ENCODE results near the gene IVL. TPM values are rescaled to one million over a fixed set of nuclear protein-coding genes. Genes with fewer than 3 reads are reported as not detected.

Gene IVL, protein sequence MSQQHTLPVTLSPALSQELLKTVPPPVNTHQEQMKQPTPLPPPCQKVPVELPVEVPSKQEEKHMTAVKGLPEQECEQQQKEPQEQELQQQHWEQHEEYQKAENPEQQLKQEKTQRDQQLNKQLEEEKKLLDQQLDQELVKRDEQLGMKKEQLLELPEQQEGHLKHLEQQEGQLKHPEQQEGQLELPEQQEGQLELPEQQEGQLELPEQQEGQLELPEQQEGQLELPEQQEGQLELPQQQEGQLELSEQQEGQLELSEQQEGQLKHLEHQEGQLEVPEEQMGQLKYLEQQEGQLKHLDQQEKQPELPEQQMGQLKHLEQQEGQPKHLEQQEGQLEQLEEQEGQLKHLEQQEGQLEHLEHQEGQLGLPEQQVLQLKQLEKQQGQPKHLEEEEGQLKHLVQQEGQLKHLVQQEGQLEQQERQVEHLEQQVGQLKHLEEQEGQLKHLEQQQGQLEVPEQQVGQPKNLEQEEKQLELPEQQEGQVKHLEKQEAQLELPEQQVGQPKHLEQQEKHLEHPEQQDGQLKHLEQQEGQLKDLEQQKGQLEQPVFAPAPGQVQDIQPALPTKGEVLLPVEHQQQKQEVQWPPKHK
- total RNA-seq (2021; fragmentation: NEBNext Ultra II Directional; extraction: Animal tissue kit (Norgen Biotek cat#: 25700)), result not detected
- long read RNA-seq, result 0 reads

DNA sequence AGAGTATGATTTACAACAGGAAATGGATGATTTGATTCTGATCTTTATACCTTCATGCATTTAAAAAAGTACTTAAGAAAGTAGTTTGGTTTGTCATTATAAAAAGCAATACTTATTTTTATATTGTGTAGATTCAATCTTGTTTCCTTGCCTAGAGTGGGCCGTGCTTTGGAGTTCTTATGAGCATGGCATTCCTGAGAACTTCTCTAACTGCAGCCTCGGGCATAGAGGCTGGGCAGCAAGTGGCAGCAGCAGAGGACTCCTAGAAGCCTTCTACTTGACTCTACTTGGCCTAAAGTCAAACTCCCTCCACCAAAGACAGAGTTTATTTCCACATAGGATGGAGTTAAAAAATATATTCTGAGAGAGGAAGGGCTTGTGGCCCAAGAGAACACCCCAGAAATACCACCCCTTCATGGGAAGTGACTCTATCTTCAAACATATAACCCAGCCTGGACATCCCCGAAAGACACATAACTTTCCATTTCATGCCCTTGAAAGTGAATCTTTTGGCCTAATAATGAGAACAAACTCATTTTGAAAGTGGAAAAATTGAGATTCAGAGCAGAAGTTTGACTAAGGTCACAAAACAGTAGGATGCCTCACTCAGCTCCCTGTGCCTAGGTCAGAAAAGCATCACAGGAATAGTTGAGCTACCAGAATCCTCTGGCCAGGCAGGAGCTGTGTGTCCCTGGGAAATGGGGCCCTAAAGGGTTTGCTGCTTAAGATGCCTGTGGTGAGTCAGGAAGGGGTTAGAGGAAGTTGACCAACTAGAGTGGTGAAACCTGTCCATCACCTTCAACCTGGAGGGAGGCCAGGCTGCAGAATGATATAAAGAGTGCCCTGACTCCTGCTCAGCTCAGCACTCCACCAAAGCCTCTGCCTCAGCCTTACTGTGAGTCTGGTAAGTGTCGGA, at the start of gene IVL:
IVL (plus strand) TSS at position 861 of the 916 bp plus-strand sequence. CDS start 1,252 bp downstream, outside the sequence.
- Mint-ChIP-seq H3K9me3 (peaks cover 14% of the 10 kb centered on the region), H3K27ac (peak within 1 kb of the TSS; percentile 25; the same call in 1 of the 2 replicates), H3K4me1 (ENCODE audit: low read depth) (peaks cover 37% of the 10 kb centered on the region; the same call in 1 of the 2 replicates), H3K27me3 (ENCODE audit: insufficient read depth) (peaks cover 8% of the 10 kb centered on the region), H3K4me3 (no peak within 1 kb of the TSS; the same call in 1 of the 2 replicates), H3K36me3 (ENCODE audit: low read depth) (peaks cover 7% of the 10 kb centered on the region; the same call in 1 of the 2 replicates)
- TF ChIP-seq, protein P1, sequence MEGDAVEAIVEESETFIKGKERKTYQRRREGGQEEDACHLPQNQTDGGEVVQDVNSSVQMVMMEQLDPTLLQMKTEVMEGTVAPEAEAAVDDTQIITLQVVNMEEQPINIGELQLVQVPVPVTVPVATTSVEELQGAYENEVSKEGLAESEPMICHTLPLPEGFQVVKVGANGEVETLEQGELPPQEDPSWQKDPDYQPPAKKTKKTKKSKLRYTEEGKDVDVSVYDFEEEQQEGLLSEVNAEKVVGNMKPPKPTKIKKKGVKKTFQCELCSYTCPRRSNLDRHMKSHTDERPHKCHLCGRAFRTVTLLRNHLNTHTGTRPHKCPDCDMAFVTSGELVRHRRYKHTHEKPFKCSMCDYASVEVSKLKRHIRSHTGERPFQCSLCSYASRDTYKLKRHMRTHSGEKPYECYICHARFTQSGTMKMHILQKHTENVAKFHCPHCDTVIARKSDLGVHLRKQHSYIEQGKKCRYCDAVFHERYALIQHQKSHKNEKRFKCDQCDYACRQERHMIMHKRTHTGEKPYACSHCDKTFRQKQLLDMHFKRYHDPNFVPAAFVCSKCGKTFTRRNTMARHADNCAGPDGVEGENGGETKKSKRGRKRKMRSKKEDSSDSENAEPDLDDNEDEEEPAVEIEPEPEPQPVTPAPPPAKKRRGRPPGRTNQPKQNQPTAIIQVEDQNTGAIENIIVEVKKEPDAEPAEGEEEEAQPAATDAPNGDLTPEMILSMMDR (IDR thresholded peaks at IDR 0.05), result no peak
- DNase-seq, result no peak

DNA sequence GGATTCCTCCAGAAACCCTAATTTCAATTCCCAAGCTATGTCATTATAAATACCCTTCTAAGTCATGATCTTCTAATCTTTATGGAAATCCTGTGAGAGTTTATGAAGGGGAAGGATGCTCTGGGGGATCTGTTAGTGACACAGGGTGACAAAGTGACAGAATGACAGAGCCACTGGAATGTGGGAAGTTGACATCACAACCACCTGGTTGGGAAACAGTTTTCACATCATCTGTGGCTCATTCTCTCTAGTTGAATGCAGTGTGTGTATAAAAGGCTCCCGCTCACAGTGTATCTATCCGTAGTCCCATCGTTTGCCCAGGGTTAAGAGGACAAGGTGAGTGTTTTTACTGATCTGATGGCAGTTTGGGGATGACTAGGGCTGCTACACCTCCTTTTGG, 48.6 kb upstream of the IVL start, which contains the start of gene LCE7A:
LCE7A (plus strand) TSS at position 301 of the 400 bp plus-strand sequence. CDS start 702 bp downstream, outside the sequence.
- Mint-ChIP-seq H3K27ac (no peak within 1 kb of the TSS), H3K27me3 (ENCODE audit: insufficient read depth) (peaks cover 7% of the 10 kb centered on the region; the same call in 1 of the 2 replicates), H3K36me3 (ENCODE audit: low read depth) (no peaks in the 10 kb centered on the region), H3K4me3 (no peak within 1 kb of the TSS), H3K9me3 (no peaks in the 10 kb centered on the region; the same call in 1 of the 2 replicates), H3K4me1 (ENCODE audit: low read depth) (no peaks in the 10 kb centered on the region; the same call in 1 of the 2 replicates)
- no peak for DNase-seq
- TF ChIP-seq, protein P1 (IDR thresholded peaks at IDR 0.05), result no peak

DNA sequence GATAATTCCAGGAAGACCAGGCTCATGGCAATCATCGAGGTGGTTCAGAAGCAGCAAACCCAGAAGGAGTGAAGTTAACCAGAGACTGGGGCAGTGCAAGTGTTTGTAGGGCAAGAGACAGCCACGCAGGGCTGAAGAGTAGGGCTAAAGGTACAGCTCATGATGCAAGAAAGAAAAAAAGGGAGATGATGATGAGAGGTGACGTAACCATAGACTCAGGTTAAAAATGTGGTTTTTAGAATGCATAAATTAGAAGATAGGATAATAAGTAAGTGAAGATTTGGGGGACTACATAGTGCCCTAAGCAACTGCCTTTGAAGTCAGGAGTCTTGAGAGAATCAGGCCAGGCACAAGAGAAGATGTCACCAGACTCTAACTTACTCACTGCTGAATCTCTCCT, 48.2 kb upstream of the IVL start:
- no peaks in the 10 kb centered on the region; the same call in 1 of the 2 replicates for H3K9me3 Mint-ChIP-seq
- no peaks in the 10 kb centered on the region; the same call in 1 of the 2 replicates for H3K4me1 Mint-ChIP-seq (ENCODE audit: low read depth)
- no peak overlapping the region for H3K27ac Mint-ChIP-seq

DNA sequence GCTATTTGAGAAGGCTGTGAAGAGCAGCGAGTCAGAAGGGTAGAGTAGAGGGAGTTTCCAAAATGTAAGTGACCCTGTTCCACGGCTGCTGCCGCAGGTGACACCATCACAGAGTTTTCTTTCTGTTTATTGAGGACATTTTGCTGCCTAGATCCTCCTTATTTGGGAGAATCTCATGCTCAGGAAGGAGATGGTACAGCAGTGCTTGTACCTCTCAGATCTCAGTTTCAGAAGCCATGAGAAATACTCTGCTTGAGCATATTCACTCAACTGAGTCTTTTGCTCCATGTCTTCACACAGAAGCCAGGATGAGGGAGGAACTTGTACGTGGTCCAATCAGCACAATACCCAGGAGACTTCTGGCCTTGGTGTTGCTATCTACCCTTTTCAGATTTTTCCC, 47.0 kb upstream of the IVL start:
- no peaks in the 10 kb centered on the region for H3K36me3 Mint-ChIP-seq (ENCODE audit: low read depth)
- H3K4me3 Mint-ChIP-seq, result no peak overlapping the region
- TF ChIP-seq, protein P1 (IDR thresholded peaks at IDR 0.05), result no peak
- no peak for DNase-seq
- no peaks in the 10 kb centered on the region for H3K4me1 Mint-ChIP-seq (ENCODE audit: low read depth)
- peaks cover 7% of the 10 kb centered on the region; the same call in 1 of the 2 replicates for H3K27me3 Mint-ChIP-seq (ENCODE audit: insufficient read depth)
- no peak overlapping the region for H3K27ac Mint-ChIP-seq
- no peaks in the 10 kb centered on the region; the same call in 1 of the 2 replicates for H3K9me3 Mint-ChIP-seq

More for the DNA sequence above, 48.2 kb upstream of the IVL start:
- H3K27me3 Mint-ChIP-seq (ENCODE audit: insufficient read depth), result peaks cover 7% of the 10 kb centered on the region; the same call in 1 of the 2 replicates
- H3K36me3 Mint-ChIP-seq (ENCODE audit: low read depth), result no peaks in the 10 kb centered on the region
- H3K4me3 Mint-ChIP-seq, result no peak overlapping the region
- DNase-seq, result no peak
- TF ChIP-seq, protein P1 (IDR thresholded peaks at IDR 0.05), result no peak

DNA sequence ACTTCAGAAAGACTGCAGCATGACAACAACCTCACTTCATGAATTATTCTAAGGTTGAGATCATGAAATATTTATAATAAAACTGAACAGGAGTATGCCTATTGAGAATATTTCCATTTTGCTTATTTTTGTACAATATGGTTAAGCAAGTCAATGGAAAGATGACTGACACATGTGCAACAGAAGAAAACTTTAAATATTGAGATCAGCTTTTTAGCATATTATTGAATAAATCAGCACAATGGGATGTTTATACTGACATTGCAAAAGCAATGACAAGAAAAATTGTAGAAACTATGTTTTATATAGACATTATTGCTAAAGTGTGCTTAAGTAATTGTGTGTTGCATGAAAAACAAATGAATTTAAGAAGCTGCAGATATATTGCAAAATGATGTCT, 43.9 kb upstream of the IVL start:
- peaks cover 7% of the 10 kb centered on the region; the same call in 1 of the 2 replicates for H3K27me3 Mint-ChIP-seq (ENCODE audit: insufficient read depth)
- DNase-seq, result no peak
- no peaks in the 10 kb centered on the region for H3K4me1 Mint-ChIP-seq (ENCODE audit: low read depth)
- TF ChIP-seq, protein P1 (IDR thresholded peaks at IDR 0.05), result no peak
- no peaks in the 10 kb centered on the region; the same call in 1 of the 2 replicates for H3K9me3 Mint-ChIP-seq
- no peak overlapping the region for H3K27ac Mint-ChIP-seq
- no peak overlapping the region for H3K4me3 Mint-ChIP-seq
- H3K36me3 Mint-ChIP-seq (ENCODE audit: low read depth), result no peaks in the 10 kb centered on the region
